Stomach (tissue), 9 donors: ENCODE results near the gene UBLCP1. TPM values are rescaled to one million over a fixed set of nuclear protein-coding genes. Genes with fewer than 3 reads are reported as not detected.

Experiments used
- DNase-seq, 2 donors: peaks; one replicate each; pipeline versions ENCODE4 v3.0.0 to v3.0.0-alpha.2; 2013 to 2019
- H3K27ac ChIP-seq, 5 donors: fragments of 200-600 bp in 4 of 5; sonication (generic) in 4 of 5; one replicate each; pipeline ENCODE4 v1.5.1; 2013 to 2019; ENCODE audit warnings: mild to moderate bottlenecking in 1 of 5, moderate library complexity in 1 of 5
- H3K27me3 ChIP-seq, 3 donors: fragments of 200-600 bp; sonication (generic); one replicate each; pipeline ENCODE4 v1.5.1; 2017 to 2019; ENCODE audit warnings: mixed run types in 1 of 3
- H3K36me3 ChIP-seq, 4 donors: fragments of 200-600 bp; sonication (generic); 1 replicate in 3 of 4; 2 replicates in 1 of 4; pipeline ENCODE4 v1.5.1; 2016 to 2019
- H3K4me1 ChIP-seq, 4 donors: fragments of 200-600 bp; sonication (generic); one replicate each; pipeline ENCODE4 v1.5.1; 2016 to 2019
- H3K4me3 ChIP-seq, 4 donors: fragments of 200-600 bp; sonication (generic) in 3 of 4; one replicate each; pipeline ENCODE4 v1.5.1; 2016 to 2019; ENCODE audit warnings: mild to moderate bottlenecking in 1 of 4
- H3K9me3 ChIP-seq, 4 donors: fragments of 200-600 bp; sonication (generic); one replicate each; pipeline ENCODE4 v1.5.1; 2016 to 2019
- EP300 ChIP-seq: sonication (generic); formaldehyde crosslinking; IDR thresholded peaks from one replicate; pipeline ENCODE4 v1.6.1; 2017; ENCODE audit warnings: antibody characterized with exemption
- POLR2A ChIP-seq, 4 donors: fragments of 450-650 bp; IDR thresholded peaks; one replicate each; pipeline ENCODE4 v1.6.1; 2016; ENCODE audit warnings: antibody characterized with exemption in 4 of 4, control low read depth in 2 of 4, mild to moderate bottlenecking in 1 of 4, moderate library complexity in 1 of 4
- POLR2AphosphoS5 ChIP-seq, 3 donors: sonication (generic); formaldehyde crosslinking; IDR thresholded peaks; one replicate each; pipeline ENCODE4 v1.6.1; 2016; ENCODE audit warnings: antibody characterized with exemption in 3 of 3
- WGBS, 5 donors: extraction: QIAGEN DNeasy Blood & Tissue Kit in 3 of 5; methylation state at CpG; one replicate each; pipeline versions ENCODE4 v1.1.5 to v1.1.7; 2013 to 2018; 5-methylcytosine and 5-hydroxymethylcytosine counted together
- intact Hi-C: fragments of 100-400 bp; cut with DNase I; formaldehyde crosslinking; loops from one replicate; pipeline ENCODE4 v1.15.1; 2023; ENCODE audit warnings: low total_unique reads
- polyA plus RNA-seq, 3 donors: library from polyadenylated mRNA; stranded (reverse); fragments of 200-250 nt; gene quantifications; one replicate each; pipeline ENCODE4 v1.2.3, GENCODE V29; 2013
- total RNA-seq, 5 donors: library from RNA; depleted of rRNA; stranded (reverse); fragments of >200 nt; gene quantifications; one replicate each; pipeline versions ENCODE4 v1.1.0 to v1.2.3, GENCODE V29; 2014 to 2016
- TF ChIP-seq, protein P1 (sequence below), 7 experiments: fragments of 450-650 bp in 4 of 7; fragments of 200-600 bp in 3 of 7; sonication (generic) in 3 of 7; IDR thresholded peaks; one replicate each; pipeline ENCODE4 v1.5.1; 2016 to 2019; ENCODE audit warnings: antibody characterized with exemption in 7 of 7, control low read depth in 2 of 7, mild to moderate bottlenecking in 1 of 7
- donor health status: healthy with polysubstance abuse.
- donor health status: Bipolar disorder and iron deficiency.
- donor health status: healthy.

The UBLCP1 gene
- total and polyA plus RNA-seq, 8 donors: 1.2 to 24.4 (median 16.7) TPM

DNA sequence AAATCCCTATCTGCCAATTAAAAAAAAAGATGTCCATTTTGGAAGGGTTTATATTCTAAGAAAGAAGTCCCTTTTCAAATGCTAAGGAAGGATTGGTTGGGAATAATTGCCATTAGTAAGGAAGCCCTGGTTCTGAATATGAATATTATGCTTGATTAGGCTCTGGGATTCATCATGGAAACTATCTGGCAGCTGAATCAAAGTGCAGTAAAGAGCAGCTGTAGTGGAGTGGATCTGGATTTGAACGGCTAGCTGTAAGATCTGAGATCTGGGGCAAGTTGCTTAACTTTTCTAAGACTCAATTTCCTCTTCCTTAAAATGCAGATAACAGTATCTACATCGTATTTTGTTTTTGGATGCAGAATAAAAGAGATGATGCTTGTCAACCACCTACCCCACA is 56.7 kb downstream of the UBLCP1 start:
- WGBS, 5 donors: 50 to 72% (median 55%) methylated on average over 2 of the region's 2 CpGs
- Histone ChIP-seq H3K4me1 (no peaks in the 10 kb centered on the region), H3K27ac (no peak overlapping the region), H3K9me3 (no peaks in the 10 kb centered on the region), H3K36me3 (no peaks in the 10 kb centered on the region), H3K4me3 (no peak overlapping the region), H3K27me3 (no peaks in the 10 kb centered on the region)
- intact Hi-C loops: loop anchor here (10.0 kb wide), 1 partner anchor 165 kb away; no protein-coding TSS in a partner anchor
- TF ChIP-seq POLR2A (IDR thresholded peaks at IDR 0.05) (no peak), POLR2AphosphoS5 (IDR thresholded peaks at IDR 0.05) (no peak), EP300 (no peak)
- TF ChIP-seq, protein P1, sequence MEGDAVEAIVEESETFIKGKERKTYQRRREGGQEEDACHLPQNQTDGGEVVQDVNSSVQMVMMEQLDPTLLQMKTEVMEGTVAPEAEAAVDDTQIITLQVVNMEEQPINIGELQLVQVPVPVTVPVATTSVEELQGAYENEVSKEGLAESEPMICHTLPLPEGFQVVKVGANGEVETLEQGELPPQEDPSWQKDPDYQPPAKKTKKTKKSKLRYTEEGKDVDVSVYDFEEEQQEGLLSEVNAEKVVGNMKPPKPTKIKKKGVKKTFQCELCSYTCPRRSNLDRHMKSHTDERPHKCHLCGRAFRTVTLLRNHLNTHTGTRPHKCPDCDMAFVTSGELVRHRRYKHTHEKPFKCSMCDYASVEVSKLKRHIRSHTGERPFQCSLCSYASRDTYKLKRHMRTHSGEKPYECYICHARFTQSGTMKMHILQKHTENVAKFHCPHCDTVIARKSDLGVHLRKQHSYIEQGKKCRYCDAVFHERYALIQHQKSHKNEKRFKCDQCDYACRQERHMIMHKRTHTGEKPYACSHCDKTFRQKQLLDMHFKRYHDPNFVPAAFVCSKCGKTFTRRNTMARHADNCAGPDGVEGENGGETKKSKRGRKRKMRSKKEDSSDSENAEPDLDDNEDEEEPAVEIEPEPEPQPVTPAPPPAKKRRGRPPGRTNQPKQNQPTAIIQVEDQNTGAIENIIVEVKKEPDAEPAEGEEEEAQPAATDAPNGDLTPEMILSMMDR (IDR thresholded peaks at IDR 0.05): no peak
- peak in 1 of 2 donors; percentile 44 for DNase-seq

GRCh38 chr5:159322180-159322579 is 59.1 kb downstream of the UBLCP1 start:
- DNase-seq: no peak
- TF ChIP-seq EP300: no peak
- TF ChIP-seq POLR2AphosphoS5 (IDR thresholded peaks at IDR 0.05): no peak
- TF ChIP-seq POLR2A (IDR thresholded peaks at IDR 0.05): no peak
- TF ChIP-seq, protein P1 (IDR thresholded peaks at IDR 0.05): no peak
- Histone ChIP-seq H3K4me3 (no peak overlapping the region), H3K27ac (no peak overlapping the region), H3K4me1 (no peaks in the 10 kb centered on the region), H3K27me3 (peaks cover 0 to 7% (median 5%) of the 10 kb centered on the region in 3 donors), H3K9me3 (no peaks in the 10 kb centered on the region), H3K36me3 (no peaks in the 10 kb centered on the region)
- WGBS, 5 donors: 76 to 81% (median 79%) methylated on average over 6 of the region's 6 CpGs
- intact Hi-C loops: no loop called here

DNA sequence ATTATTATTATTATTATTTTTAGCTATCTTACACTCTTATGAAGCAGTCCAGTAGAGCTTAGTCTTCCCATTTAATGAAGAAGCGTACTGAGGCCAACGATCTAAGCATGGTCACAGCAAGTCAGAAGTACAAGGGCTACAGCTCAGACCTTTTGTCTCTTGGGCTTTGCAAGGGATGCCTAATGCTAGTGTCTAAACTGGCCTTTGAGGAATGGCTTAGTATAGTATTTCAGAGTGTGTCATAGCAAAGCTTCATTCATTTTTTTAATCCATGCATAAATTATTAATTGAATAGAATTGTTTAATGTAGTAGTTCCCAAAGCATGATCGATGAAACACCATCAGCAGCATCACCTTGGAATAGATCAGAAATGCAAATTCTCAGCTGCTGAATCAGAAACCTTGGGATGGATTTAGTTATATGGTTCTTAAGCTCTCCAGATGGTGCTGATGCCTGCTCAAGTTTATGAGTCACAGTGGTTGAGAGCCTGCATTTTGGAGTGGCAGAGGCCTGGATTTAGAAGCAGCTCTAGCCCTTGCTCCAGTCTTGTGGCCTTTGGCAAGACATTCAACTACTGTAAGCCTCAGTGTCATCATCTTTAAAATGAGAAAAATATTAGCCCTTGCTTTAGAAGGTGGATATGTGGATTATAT is 61.1 kb downstream of the UBLCP1 start:
- Histone ChIP-seq H3K4me3 (no peak overlapping the region), H3K4me1 (no peaks in the 10 kb centered on the region), H3K27me3 (peaks cover 0 to 25% (median 9%) of the 10 kb centered on the region in 3 donors), H3K36me3 (no peaks in the 10 kb centered on the region), H3K9me3 (no peaks in the 10 kb centered on the region), H3K27ac (no peak overlapping the region)
- 88 to 97% (median 92%) methylated on average over 3 of the region's 3 CpGs for WGBS, 5 donors
- TF ChIP-seq POLR2AphosphoS5 (IDR thresholded peaks at IDR 0.05): no peak
- TF ChIP-seq, protein P1 (IDR thresholded peaks at IDR 0.05): no peak
- intact Hi-C loops: no loop called here
- DNase-seq: no peak

DNA sequence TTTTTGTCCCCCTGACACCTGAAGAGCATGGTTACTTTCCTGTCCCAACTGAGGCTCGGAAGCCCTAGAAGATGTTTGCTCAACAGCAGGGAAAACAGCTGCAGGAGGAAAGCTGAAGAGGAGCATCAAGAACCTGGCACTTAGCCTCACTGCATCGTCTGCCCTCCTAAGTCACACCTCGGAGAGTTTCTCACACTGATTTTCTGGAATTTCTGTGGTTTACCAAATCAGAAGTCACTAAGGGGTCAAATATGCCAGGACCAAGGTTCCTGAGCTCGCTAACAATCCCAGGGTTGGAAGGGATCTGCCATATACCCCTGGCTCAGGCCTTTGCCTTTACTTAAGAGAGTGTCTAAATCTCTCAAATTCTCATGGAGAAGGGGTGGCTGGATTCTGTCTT is 61.9 kb downstream of the UBLCP1 start:
- DNase-seq: no peak
- H3K9me3 ChIP-seq: no peaks in the 10 kb centered on the region
- H3K27me3 ChIP-seq: peaks cover 0 to 31% (median 9%) of the 10 kb centered on the region in 3 donors
- intact Hi-C loops: no loop called here
- TF ChIP-seq, protein P1 (IDR thresholded peaks at IDR 0.05): no peak
- no peak for TF ChIP-seq EP300
- no peak overlapping the region for H3K4me3 ChIP-seq
- no peak overlapping the region for H3K27ac ChIP-seq
- 51 to 71% (median 69%) methylated on average over 4 of the region's 4 CpGs for WGBS, 5 donors
- H3K4me1 ChIP-seq: no peaks in the 10 kb centered on the region
- no peaks in the 10 kb centered on the region for H3K36me3 ChIP-seq
